H1 (cell line): Measurements from ENCODE around the gene PTH1R. TPM values are rescaled to one million over a fixed set of nuclear protein-coding genes. Genes with fewer than 3 reads are reported as not detected.

Source experiments
- CTCF ChIA-PET: fragments of 300-600 bp; sonication (Branson Sonifier 250); formaldehyde crosslinking; loops from one replicate; lab custom pipeline; 2021; ENCODE audit not compliant: partially characterized antibody; lab: Charles Lee
- POLR2A ChIA-PET: fragments of 300-600 bp; sonication (Branson Sonifier 250); formaldehyde crosslinking; loops from one replicate; lab custom pipeline; 2021; ENCODE audit warnings: inconsistent platforms; ENCODE audit not compliant: partially characterized antibody; lab: Charles Lee
- DNase-seq, 2 experiments: peaks; one replicate each; pipeline versions ENCODE4 v3.0.0 to v3.0.0-alpha.2; 2010 to 2022; ENCODE audit warnings: low spot score in 2 of 2, low read depth in 1 of 2, mixed read lengths in 1 of 2
- FAIRE-seq: peaks from 2 replicates; lab custom pipeline; 2011; peaks lifted over from hg19 to GRCh38; lab: Jason Lieb, UNC
- H2AFZ ChIP-seq: 2 replicates; pipeline ENCODE4 v1.8.1; 2012; ENCODE audit warnings: low read length, inconsistent platforms
- H2AK5ac ChIP-seq: 2 replicates; pipeline ENCODE4 v1.6.1; 2013; ENCODE audit warnings: low read depth, low read length
- H2BK120ac ChIP-seq: replicated peaks from 2 replicates; pipeline ENCODE3; 2013; ENCODE audit warnings: low read depth, low read length, inconsistent platforms
- H2BK12ac ChIP-seq: 2 replicates; pipeline ENCODE4 v1.6.1; 2013; ENCODE audit warnings: low read depth, low read length
- H2BK15ac ChIP-seq: 2 replicates; pipeline ENCODE4 v1.6.1; 2013; ENCODE audit warnings: low read length
- H2BK20ac ChIP-seq: 2 replicates; pipeline ENCODE4 v1.6.1; 2013; ENCODE audit warnings: low read length
- H2BK5ac ChIP-seq: 2 replicates; pipeline ENCODE4 v1.6.1; 2013; ENCODE audit warnings: low read depth, low read length
- H3K14ac ChIP-seq: 2 replicates; pipeline ENCODE4 v1.6.1; 2013; ENCODE audit warnings: inconsistent platforms; ENCODE audit not compliant: insufficient read length
- H3K18ac ChIP-seq: 2 replicates; pipeline ENCODE4 v1.6.1; 2013; ENCODE audit warnings: low read length; ENCODE audit errors: extremely low read depth
- H3K23ac ChIP-seq: 2 replicates; pipeline ENCODE4 v1.6.1; 2013; ENCODE audit warnings: inconsistent platforms; ENCODE audit not compliant: insufficient read length
- H3K23me2 ChIP-seq: 2 replicates; pipeline ENCODE4 v1.6.1; 2013; ENCODE audit warnings: low read depth, low read length
- H3K27ac ChIP-seq: 2 replicates; pipeline ENCODE4 v1.6.1; 2011; ENCODE audit warnings: low read depth, low read length, inconsistent platforms
- H3K27me3 ChIP-seq, 4 experiments: replicated peaks in 1 of 4; 1 replicate in 1 of 4; 2 replicates in 3 of 4; pipeline versions ENCODE4 v1.6.1 to v1.8.1; 2011 to 2013; ENCODE audit warnings: low read length in 3 of 4, mild to moderate bottlenecking in 3 of 4, inconsistent platforms in 2 of 4, mixed read lengths in 2 of 4, moderate library complexity in 1 of 4; ENCODE audit not compliant: control insufficient read depth in 3 of 4, insufficient read depth in 3 of 4; ENCODE audit errors: extremely low read depth in 1 of 4
- H3K36me3 ChIP-seq, 4 experiments: 2 replicates each; pipeline versions ENCODE4 v1.6.1 to v1.8.1; 2011 to 2013; ENCODE audit warnings: mild to moderate bottlenecking in 4 of 4, low read length in 3 of 4, moderate library complexity in 2 of 4, control low read depth in 1 of 4, inconsistent platforms in 1 of 4; ENCODE audit not compliant: insufficient read depth in 4 of 4, control insufficient read depth in 2 of 4
- H3K4ac ChIP-seq: replicated peaks from 2 replicates; pipeline ENCODE3; 2013; ENCODE audit warnings: low read length, low read depth, mixed read lengths, inconsistent platforms; ENCODE audit not compliant: insufficient read length
- H3K4me1 ChIP-seq, 4 experiments: replicated peaks in 1 of 4; 1 replicate in 1 of 4; 2 replicates in 3 of 4; pipeline versions ENCODE4 v1.6.1 to v1.8.1; 2011 to 2013; ENCODE audit warnings: low read length in 3 of 4, inconsistent platforms in 2 of 4, mixed read lengths in 1 of 4; ENCODE audit not compliant: insufficient read depth in 4 of 4, control insufficient read depth in 3 of 4
- H3K4me2 ChIP-seq, 2 experiments: 2 replicates each; pipeline versions ENCODE4 v1.6.1 to v1.8.1; 2011 to 2013; ENCODE audit warnings: low read depth in 2 of 2, low read length in 2 of 2, control low read depth in 1 of 2, inconsistent platforms in 1 of 2, mild to moderate bottlenecking in 1 of 2; ENCODE audit not compliant: insufficient read depth in 1 of 2
- H3K4me3 ChIP-seq, 4 experiments: fragments of 200-600, 300-600 bp in 1 of 4; sonication (generic), shearing (Covaris generic), sonication (Bioruptor Twin) in 1 of 4; 2 replicates each; pipeline versions ENCODE4 v1.5.1 to v1.8.1; 2011 to 2016; ENCODE audit warnings: low read length in 4 of 4, low read depth in 3 of 4, control low read depth in 2 of 4, inconsistent platforms in 2 of 4, mild to moderate bottlenecking in 2 of 4, mixed read lengths in 1 of 4, moderate library complexity in 1 of 4; ENCODE audit not compliant: insufficient read depth in 2 of 4; ENCODE audit errors: extremely low read depth in 1 of 4
- H3K56ac ChIP-seq: replicated peaks from 2 replicates; pipeline ENCODE3; 2013; ENCODE audit warnings: low read depth, mild to moderate bottlenecking, mixed read lengths, low read length, inconsistent platforms; ENCODE audit not compliant: insufficient read length
- H3K79me1 ChIP-seq: 2 replicates; pipeline ENCODE4 v1.6.1; 2013; ENCODE audit warnings: low read depth, low read length, control low read depth
- H3K79me2 ChIP-seq, 2 experiments: 2 replicates each; pipeline versions ENCODE4 v1.6.1 to v1.8.1; 2012 to 2013; ENCODE audit warnings: low read length in 2 of 2, mild to moderate bottlenecking in 2 of 2, inconsistent platforms in 1 of 2; ENCODE audit not compliant: insufficient read depth in 2 of 2, control insufficient read depth in 1 of 2
- H3K9ac ChIP-seq, 4 experiments: replicated peaks in 1 of 4; 1 replicate in 1 of 4; 2 replicates in 3 of 4; pipeline versions ENCODE4 v1.6.1 to v1.8.1; 2011 to 2013; ENCODE audit warnings: low read depth in 3 of 4, low read length in 3 of 4, control low read depth in 2 of 4, mild to moderate bottlenecking in 2 of 4, moderate library complexity in 2 of 4, inconsistent platforms in 1 of 4; ENCODE audit errors: extremely low read depth in 1 of 4
- H3K9me3 ChIP-seq, 2 experiments: 2 replicates each; pipeline versions ENCODE4 v1.6.1 to v1.8.1; 2012 to 2013; ENCODE audit warnings: mild to moderate bottlenecking in 2 of 2, moderate library complexity in 2 of 2, control low read depth in 1 of 2, inconsistent platforms in 1 of 2, low read depth in 1 of 2, low read length in 1 of 2, mixed read lengths in 1 of 2; ENCODE audit not compliant: insufficient read depth in 2 of 2
- H4K20me1 ChIP-seq, 2 experiments: replicated peaks in 1 of 2; 2 replicates each; pipeline versions ENCODE3 to v1.8.1; 2011 to 2013; ENCODE audit warnings: inconsistent platforms in 2 of 2, low read length in 2 of 2, mild to moderate bottlenecking in 1 of 2; ENCODE audit not compliant: insufficient read depth in 2 of 2, control insufficient read depth in 1 of 2
- H4K5ac ChIP-seq: 2 replicates; pipeline ENCODE4 v1.6.1; 2013; ENCODE audit warnings: low read length, low read depth, mixed read lengths, inconsistent platforms; ENCODE audit not compliant: insufficient read length
- H4K8ac ChIP-seq: 2 replicates; pipeline ENCODE4 v1.8.0; 2013; ENCODE audit warnings: mild to moderate bottlenecking, moderate library complexity, low read length, inconsistent platforms; ENCODE audit not compliant: insufficient read depth; ENCODE audit errors: extremely low read depth
- H4K91ac ChIP-seq: replicated peaks from 2 replicates; pipeline ENCODE3; 2013; ENCODE audit warnings: low read length, mixed read lengths, inconsistent platforms; ENCODE audit not compliant: insufficient read length
- ATF3 ChIP-seq: IDR thresholded peaks from 2 replicates; pipeline ENCODE4 v1.6.1; 2011; ENCODE audit warnings: low read depth, mild to moderate bottlenecking, low read length; ENCODE audit not compliant: insufficient read depth
- CTBP2 ChIP-seq: IDR thresholded peaks from 2 replicates; pipeline ENCODE4 v1.7.0; 2011; ENCODE audit warnings: borderline replicate concordance, mild to moderate bottlenecking, moderate library complexity, mixed read lengths, low read length; ENCODE audit not compliant: insufficient read depth, insufficient read length
- E2F6 ChIP-seq: IDR thresholded peaks from 2 replicates; pipeline ENCODE4 v1.6.1; 2012; ENCODE audit warnings: inconsistent platforms
- KDM4A ChIP-seq: IDR thresholded peaks from one replicate; pipeline ENCODE4 v1.7.1; 2012; ENCODE audit warnings: low read depth, mild to moderate bottlenecking, moderate library complexity, low read length, inconsistent platforms; ENCODE audit not compliant: severe bottlenecking
- MAFK ChIP-seq: IDR thresholded peaks from 2 replicates; pipeline ENCODE4 v1.6.1; 2012; ENCODE audit warnings: low read depth, mild to moderate bottlenecking, improper control_type of control experiment, low read length
- MAX ChIP-seq: IDR thresholded peaks from 2 replicates; pipeline ENCODE4 v1.6.1; 2012; ENCODE audit warnings: inconsistent platforms
- NRF1 ChIP-seq: IDR thresholded peaks from 2 replicates; pipeline ENCODE4 v1.6.1; 2011; ENCODE audit warnings: mild to moderate bottlenecking, low read depth, low read length, improper control_type of control experiment
- SP1 ChIP-seq: IDR thresholded peaks from 2 replicates; pipeline ENCODE4 v1.6.1; 2011; ENCODE audit warnings: low read depth, low read length
- SUZ12 ChIP-seq: fragments of 200-600 bp; sonication (generic); IDR thresholded peaks from 2 replicates; pipeline ENCODE4 v1.6.1; 2012; ENCODE audit warnings: mild to moderate bottlenecking, inconsistent platforms, low read length, moderate library complexity, mixed read lengths
- WGBS, 2 experiments: shearing (Covaris generic) in 1 of 2; methylation state at CpG; one replicate each; pipeline versions ENCODE4 v1.1.6 to v1.1.7; 2013 to 2015; ENCODE audit warnings: low lambda C conversion rate in 2 of 2, mixed read lengths in 2 of 2, inconsistent platforms in 1 of 2, low coverage in 1 of 2, missing lambda C conversion rate in 1 of 2; ENCODE audit not compliant: insufficient replicate concordance in 2 of 2, insufficient coverage in 1 of 2, insufficient read length in 1 of 2; ENCODE audit errors: extremely low coverage in 1 of 2, missing lambda C conversion rate in 1 of 2; 5-methylcytosine and 5-hydroxymethylcytosine counted together
- polyA plus RNA-seq, 7 experiments: library from polyadenylated mRNA; depleted of rRNA in 3 of 7; stranded (reverse) in 5 of 7; unstranded in 2 of 7; fragments of >200 nt in 5 of 7; fragments of 200-250 nt in 2 of 7; gene quantifications; 1 replicate in 5 of 7; 2 replicates in 1 of 7; 4 replicates in 1 of 7; pipeline versions ENCODE4 v1.2.1 to v1.2.3, GENCODE V29; 2011 to 2013; ENCODE audit warnings: missing spikeins in 2 of 7, mixed read lengths in 2 of 7
- total RNA-seq: library from RNA; stranded (reverse); fragmentation: NEBNext Ultra II Directional; extraction: Animal tissue kit (Norgen Biotek cat#: 25700); gene quantifications from 2 replicates; pipeline ENCODE4 v1.2.1, GENCODE V29; 2021

Gene PTH1R
- total and polyA plus RNA-seq, 2 of the 8 experiments (the other 6 are each of a cell fraction or from before 2014, with no cell fraction given): 0.57 to 1.5 TPM

- peak overlapping the region; percentile 50 to 77 for H3K4me2 ChIP-seq
- TF ChIP-seq E2F6 (peak; percentile 37), KDM4A (peak; percentile 40), SUZ12 (peak; percentile 45; the same call in 1 of the 2 replicates), ATF3 (no peak), SP1 (no peak), CTBP2 (no peak), MAX (peak; percentile 65; the same call in 1 of the 2 replicates), NRF1 (no peak), MAFK (no peak)
Observed at GRCh38 chr3:46898321-46899150, 21.0 kb downstream of the PTH1R start.

More at GRCh38 chr3:46898321-46899150, 21.0 kb downstream of the PTH1R start:
- no peak overlapping the region for H2BK5ac ChIP-seq
- H3K4me3 ChIP-seq: peak overlapping the region in 2 of 4 experiments; percentile 14 to 51; a peak in 3 of 8 replicates
- H2BK15ac ChIP-seq: no peak overlapping the region
- H2BK20ac ChIP-seq: no peak overlapping the region
- H2BK12ac ChIP-seq: no peak overlapping the region
- H4K91ac ChIP-seq: no peak overlapping the region
- WGBS, 2 experiments: 39% methylated on average over 28 of the region's 71 CpGs; no CpG with 5 or more reads in 1 of the 2 experiments
- H4K8ac ChIP-seq: peak overlapping the region; percentile 43; the same call in 1 of the 2 replicates
- H3K27me3 ChIP-seq: peaks cover 0 to 40% (median 25%) of the 10 kb centered on the region in 4 experiments; a peak in 6 of 7 replicates
- peaks cover 0 to 7% (median 2%) of the 10 kb centered on the region in 4 experiments; a peak in 4 of 7 replicates for H3K4me1 ChIP-seq
- CTCF ChIA-PET: interaction anchor here (0.7 to 13.3 kb wide), 21 partner anchors 8 to 234 kb away, joined by 3 to 91 read pairs (median 5); partner anchors contain the start of gene MYL3
- no peak overlapping the region for H3K4ac ChIP-seq
- no peak overlapping the region for H3K14ac ChIP-seq
- no peak overlapping the region for H2AFZ ChIP-seq
- peak in 1 of 2 experiments; percentile 72 for DNase-seq
- no peak overlapping the region for H3K56ac ChIP-seq
- no peak overlapping the region for H2AK5ac ChIP-seq
- POLR2A ChIA-PET: interaction anchor here (0.5 to 1.7 kb wide), 5 partner anchors 16 to 313 kb away, joined by 3 to 5 read pairs (median 3); no protein-coding TSS in a partner anchor
- peaks cover 0 to 2% of the 10 kb centered on the region in 2 experiments for H4K20me1 ChIP-seq
- no peak overlapping the region for H2BK120ac ChIP-seq
- no peaks in the 10 kb centered on the region for H3K79me2 ChIP-seq
- no peaks in the 10 kb centered on the region for H3K79me1 ChIP-seq
- H3K27ac ChIP-seq: no peak overlapping the region
- H3K23me2 ChIP-seq: peaks cover 5% of the 10 kb centered on the region; the same call in 1 of the 2 replicates
- no peak overlapping the region for H3K23ac ChIP-seq
- H3K9me3 ChIP-seq: no peaks in the 10 kb centered on the region
- no peak overlapping the region for H3K18ac ChIP-seq
- H3K9ac ChIP-seq: no peak overlapping the region
- FAIRE-seq: no peak
- no peak overlapping the region for H4K5ac ChIP-seq
- no peaks in the 10 kb centered on the region for H3K36me3 ChIP-seq
